GM18502 (cell line): Measurements from ENCODE around the gene TECRL.

Experiments
- ATAC-seq: cut with Tn5 transposase; IDR thresholded peaks from one replicate; pipeline ENCODE4 v1.9.1; 2021; ENCODE audit warnings: mild to moderate bottlenecking; ENCODE audit not compliant: unreplicated experiment, poor library complexity

The TECRL gene, protein sequence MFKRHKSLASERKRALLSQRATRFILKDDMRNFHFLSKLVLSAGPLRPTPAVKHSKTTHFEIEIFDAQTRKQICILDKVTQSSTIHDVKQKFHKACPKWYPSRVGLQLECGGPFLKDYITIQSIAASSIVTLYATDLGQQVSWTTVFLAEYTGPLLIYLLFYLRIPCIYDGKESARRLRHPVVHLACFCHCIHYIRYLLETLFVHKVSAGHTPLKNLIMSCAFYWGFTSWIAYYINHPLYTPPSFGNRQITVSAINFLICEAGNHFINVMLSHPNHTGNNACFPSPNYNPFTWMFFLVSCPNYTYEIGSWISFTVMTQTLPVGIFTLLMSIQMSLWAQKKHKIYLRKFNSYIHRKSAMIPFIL

GRCh38 chr4:64409300-64409699 is at the start of gene TECRL:
TECRL (minus strand) TSS chr4:64409450; CDS start chr4:64409351, 99 bp downstream.
- ATAC-seq, result no peak

DNA sequence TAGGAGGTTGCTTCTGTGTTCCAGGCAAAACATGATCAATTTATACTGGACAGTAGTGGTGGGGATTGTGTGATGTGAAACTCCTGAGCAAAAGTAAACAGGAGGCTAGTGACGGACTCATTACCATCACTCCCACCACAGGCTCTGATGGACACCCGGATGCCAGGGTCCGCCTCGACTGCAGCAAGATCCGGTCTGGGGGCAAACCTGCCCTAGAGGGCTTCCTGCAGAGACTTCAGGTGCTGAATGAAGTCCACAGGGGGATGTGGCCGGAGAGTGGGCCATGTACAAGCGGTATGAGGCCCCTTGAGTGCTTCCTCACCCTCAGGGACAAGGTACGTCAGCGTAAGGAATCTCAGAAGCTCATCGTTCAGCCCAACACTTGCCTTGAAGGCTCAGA is 23.4 kb upstream of the TECRL start:
- ATAC-seq, result no peak

- no peak for ATAC-seq
These were observed 21.7 kb upstream of the TECRL start for GRCh38 chr4:64430933-64431332.

DNA sequence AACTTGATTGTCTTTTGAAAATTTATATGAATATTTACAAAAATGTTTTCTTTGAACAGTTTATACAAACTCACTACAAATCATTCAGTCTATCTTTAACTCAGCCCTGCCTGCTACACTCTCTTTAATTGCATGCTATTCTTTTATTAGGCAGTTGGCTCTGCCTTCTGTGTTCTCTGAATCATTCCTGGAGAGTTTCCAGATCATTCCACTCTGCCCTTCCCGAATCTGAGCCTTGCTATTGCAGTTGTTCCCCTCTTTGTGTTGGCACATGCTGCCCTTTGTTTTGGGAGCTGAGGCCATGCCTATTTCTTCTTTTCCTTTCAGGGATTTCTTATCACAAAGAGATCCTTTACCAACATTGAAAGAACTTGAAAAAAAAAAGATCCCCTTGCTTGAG is 8.7 kb upstream of the TECRL start:
- ATAC-seq, result no peak

- ATAC-seq, result no peak
These were observed 2.2 kb downstream of the TECRL start for GRCh38 chr4:64407000-64407399.

GRCh38 chr4:64405761-64406160 is 3.5 kb downstream of the TECRL start:
- ATAC-seq, result no peak

- no peak for ATAC-seq
These were observed 6.6 kb downstream of the TECRL start for GRCh38 chr4:64402684-64403083.

DNA sequence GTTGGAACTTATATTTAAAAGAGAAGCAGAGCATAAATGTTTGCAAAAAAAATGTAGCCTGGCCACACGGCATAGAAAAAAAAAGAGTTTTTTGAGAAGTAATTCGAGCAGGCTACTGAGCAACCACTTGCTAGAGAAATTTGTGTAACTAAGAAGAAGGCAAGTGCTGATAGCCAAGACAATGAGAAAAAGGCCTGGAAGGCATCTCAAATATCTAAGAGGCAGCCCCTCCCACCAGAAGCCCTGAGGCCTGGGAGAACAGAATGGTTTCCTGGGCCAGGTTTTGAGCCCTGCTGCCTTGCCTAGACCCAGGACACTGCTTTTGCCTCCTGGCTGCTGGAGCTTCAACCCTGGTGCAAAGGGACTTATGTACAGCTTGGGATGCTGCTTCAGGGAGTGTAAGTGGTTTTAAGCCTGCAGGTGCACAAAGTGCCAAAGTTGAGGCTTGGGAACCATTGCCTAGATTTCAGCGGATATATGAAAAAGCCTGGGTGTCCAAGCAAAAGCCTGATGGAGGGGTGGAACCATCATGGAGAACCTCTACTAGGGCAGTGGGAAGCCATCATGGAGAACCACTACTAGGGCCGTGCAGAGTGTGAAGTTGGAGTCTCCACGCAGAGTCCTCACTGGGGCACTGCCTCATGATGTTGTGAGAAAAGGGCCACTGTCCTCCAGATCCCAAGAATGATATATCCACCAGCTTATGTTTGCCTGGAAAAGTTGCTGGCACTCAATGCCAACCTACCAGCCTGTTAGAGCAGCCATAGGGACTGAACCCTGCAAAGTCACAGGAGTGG is 9.7 kb downstream of the TECRL start:
- no peak for ATAC-seq

GRCh38 chr4:64394469-64394868 is 14.8 kb downstream of the TECRL start:
- ATAC-seq, result no peak

GRCh38 chr4:64388252-64388651 is 21.0 kb downstream of the TECRL start:
- no peak for ATAC-seq

DNA sequence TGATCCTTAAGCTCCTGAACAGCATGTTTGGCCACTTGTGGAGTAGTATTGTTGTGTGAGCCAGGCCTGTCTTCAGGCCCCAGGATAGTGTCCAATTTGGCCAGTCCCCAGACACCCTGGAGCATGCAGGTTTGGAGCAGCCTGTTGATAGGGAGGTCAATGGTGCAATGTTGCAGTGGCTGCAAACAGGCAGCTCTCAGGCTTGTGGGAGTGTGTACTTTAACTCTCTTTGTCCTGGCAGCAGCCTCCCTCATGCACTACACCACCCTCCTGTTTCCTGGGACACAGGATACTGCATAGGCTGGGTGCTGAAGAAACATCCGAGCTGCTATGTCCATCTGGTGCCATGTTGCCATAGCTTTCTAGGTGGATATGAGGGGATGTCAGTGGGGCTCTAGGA is 24.0 kb downstream of the TECRL start:
- ATAC-seq, result no peak

DNA sequence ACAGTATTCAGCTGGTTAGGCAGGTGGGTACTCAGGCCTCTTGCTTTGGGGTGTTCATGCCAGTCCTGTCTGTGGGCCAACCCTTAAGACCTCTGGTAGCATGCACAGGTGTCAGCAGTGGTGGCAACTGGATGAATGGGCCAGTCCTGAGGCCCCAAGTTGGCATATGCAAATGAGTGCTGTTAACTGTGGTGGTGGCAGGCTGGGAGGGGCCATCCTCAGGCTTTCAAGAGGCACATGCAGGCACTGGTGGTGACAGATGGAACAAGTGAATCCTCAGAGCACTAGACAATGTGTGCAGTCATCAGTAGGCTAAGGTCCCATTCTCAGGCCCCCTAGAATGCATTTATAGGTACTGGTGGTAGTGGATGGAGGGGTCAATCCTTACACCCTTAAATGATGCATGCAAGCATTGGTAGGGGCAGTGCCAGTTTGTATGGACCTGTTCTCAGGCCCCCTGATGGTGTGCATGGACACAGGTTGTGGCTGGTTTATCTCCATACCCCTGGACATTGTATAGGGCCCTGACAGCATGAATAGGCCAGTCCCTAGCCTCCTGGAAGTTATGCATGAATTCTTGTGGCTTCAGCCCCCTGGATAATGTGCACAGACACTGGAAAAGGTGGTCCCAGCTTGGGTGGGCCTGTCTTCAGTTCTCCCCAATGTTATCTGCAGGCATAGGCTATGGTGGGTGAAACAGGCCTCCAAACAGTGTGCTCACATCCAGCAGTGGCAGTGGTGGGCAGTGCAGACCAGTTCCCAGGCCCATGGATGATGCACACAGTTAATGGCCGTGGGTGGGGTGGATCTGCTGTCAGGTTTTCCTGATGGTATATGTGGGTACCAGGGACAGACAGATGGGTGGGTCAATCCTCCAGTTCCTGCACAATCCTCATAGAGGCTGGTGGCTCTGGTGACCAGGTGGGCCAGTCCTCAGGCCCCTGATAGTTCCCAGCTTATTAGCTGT is 24.7 kb downstream of the TECRL start:
- ATAC-seq, result no peak

- no peak for ATAC-seq
These were observed 40.5 kb downstream of the TECRL start for GRCh38 chr4:64368741-64369140.

- ATAC-seq, result no peak
These were observed 47.9 kb downstream of the TECRL start for GRCh38 chr4:64361399-64361740.

DNA sequence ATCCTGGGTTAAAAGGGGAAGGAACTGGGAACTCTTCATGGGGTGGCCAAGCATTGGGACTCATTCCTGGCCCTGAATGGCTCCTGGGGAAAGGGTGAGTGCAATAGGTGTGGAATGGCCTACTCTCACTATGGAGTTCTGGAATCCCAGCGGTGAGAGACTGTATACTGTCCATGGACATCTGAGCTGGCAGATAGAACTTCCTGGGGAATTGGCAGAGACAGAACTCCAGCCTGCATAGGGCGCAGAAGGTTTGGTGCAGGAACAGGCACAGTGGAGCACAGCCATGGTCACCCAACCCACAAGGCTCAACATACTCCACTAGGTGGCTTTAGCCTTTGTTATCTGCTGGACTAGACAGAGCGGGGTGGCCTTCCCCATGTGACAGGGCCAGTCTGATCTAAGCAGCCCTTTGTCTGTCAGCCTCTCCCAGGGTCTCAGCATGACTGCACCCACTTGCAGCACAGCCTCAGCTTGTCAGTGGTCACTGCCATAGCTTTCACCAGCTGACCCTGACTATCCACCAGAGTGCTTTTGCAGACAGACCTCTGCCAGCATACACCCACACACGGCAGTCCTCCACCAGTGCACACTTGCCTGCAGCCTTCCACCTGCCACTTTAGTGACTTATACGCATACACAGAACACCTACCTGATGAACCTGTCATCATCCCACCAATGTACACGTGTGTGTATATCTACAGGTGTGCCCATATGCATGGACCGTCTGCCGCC is 48.4 kb downstream of the TECRL start:
- ATAC-seq, result no peak

GRCh38 chr4:64359489-64359888 is 49.8 kb downstream of the TECRL start:
- no peak for ATAC-seq

- no peak for ATAC-seq
These were observed 55.3 kb downstream of the TECRL start for GRCh38 chr4:64353904-64354303.

DNA sequence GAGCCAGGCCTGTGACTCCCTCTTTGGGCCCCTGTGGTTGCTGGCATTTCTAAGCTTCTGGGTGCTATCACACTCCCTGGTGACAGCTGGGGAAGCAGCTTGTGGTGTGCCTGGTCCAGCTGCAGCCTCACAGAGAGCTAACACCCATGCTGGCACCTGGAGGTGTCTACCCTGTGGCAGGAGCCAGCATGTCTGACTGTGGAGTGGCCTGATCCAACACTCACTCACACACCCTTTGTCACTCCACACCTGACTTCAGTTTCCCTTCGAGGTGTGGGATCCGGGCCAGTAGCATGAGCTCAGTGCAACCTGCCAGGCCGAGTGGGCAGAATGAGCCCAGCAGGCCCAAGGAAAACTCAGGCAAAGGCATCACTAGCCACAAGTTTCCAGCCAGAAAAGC is 67.5 kb downstream of the TECRL start:
- ATAC-seq, result no peak

DNA sequence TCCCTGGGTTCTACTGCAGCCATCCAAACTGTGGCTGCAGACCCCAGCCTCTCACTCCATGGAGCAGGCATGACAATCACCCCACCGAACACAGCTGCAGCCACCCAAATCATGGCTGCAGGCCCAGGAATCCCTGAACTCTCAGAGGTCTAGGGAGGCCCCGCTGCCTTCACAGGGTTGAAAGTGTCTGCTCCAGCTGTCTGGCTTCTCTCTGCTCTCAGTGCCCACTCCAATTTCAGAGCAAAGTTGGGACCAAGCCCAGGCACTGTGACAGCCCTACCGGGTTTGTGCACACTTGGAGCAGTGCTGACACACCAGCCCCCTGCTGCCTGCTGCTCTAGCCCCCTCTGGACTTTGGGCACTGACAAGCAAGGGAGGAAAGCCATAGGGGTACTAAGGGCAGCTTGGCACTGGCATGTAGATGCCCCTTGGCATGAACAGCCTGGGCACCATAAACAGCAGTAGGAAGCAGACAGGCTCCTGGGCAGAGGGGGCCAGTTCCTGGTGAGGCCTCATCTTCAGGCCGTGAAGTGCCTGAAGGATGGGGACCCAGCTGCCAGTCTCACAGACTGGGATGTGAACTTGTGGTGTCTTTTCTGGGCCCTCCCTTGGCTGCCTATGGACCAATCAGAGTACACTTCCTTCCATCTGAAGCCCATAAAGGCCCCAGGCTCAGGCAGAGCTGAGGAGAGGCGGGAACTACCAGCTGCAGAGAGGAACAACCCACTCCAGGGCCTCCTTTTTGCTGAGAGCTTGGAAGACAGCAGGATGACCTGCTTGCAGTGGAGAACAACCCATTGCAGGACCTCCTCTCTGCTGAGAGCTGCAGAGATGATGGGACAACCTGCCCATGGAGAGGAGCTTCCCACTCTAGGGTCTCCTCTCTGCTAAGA is 68.8 kb downstream of the TECRL start:
- ATAC-seq, result no peak
